GM19193 (cell line): Measurements from ENCODE around the gene ASNS.

Experiments
- POLR2A ChIP-seq: IDR thresholded peaks from 4 replicates; pipeline ENCODE4 v1.6.1; 2011; ENCODE audit not compliant: insufficient read depth, insufficient read length; ENCODE audit errors: extremely low read depth

The ASNS gene, protein sequence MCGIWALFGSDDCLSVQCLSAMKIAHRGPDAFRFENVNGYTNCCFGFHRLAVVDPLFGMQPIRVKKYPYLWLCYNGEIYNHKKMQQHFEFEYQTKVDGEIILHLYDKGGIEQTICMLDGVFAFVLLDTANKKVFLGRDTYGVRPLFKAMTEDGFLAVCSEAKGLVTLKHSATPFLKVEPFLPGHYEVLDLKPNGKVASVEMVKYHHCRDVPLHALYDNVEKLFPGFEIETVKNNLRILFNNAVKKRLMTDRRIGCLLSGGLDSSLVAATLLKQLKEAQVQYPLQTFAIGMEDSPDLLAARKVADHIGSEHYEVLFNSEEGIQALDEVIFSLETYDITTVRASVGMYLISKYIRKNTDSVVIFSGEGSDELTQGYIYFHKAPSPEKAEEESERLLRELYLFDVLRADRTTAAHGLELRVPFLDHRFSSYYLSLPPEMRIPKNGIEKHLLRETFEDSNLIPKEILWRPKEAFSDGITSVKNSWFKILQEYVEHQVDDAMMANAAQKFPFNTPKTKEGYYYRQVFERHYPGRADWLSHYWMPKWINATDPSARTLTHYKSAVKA

DNA sequence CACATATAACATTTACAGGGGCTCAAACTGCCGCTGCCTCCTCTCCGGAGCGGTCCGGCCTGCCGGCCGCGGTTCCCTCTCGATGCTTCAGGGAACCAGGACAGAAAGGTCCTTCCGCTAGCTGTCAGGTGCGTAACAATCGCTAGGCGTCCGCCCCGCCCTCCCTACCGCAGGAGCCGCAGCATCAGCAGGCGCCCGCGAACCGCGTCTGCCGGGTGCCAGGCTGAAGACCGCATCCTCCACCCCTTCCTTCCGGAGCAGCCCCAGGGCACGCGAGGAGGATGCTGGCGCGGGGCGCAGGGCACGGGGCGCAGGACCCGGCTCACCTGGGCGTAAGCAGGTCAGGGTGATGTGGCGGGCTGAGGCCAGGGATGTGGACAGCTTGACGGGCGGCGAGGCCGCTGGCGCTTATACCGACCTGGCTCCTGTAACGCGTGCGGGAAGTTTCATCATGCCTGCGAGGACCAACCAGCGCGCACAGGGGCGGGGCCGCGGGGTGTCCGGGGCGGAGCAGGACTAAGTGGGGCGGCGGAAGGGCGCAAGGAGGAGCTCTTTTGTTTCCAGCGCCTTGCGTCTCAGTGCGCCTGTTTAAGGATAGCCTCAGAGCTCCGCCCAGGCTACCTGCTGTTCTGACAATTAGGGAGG lies at the start of gene ASNS:
Gene ASNS, minus strand, starts transcription at position 384 of the 645 bp plus-strand sequence. CDS start 3,252 bp downstream, outside the sequence.
- peak; percentile 89 for TF ChIP-seq POLR2A

DNA sequence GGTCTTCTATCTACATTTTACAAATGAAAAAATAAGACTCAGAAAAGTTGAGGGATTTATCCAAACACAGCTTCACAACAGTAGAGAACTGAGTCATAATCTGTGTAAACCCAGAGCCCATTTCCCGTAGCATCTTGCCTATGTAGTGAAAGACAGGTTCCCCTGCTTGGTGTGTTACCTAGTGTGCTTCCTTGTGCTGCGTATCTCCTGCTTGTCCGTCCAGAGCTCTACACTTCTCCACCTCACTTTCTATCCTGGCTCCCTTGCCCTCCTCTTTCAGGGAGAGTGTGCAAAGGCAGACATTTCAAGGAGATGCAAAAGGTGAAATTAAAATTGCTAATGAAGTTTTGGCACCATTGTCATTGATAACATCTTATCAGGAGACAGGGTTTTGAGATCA lies 1.4 kb upstream of the ASNS start:
- TF ChIP-seq POLR2A = no peak

DNA sequence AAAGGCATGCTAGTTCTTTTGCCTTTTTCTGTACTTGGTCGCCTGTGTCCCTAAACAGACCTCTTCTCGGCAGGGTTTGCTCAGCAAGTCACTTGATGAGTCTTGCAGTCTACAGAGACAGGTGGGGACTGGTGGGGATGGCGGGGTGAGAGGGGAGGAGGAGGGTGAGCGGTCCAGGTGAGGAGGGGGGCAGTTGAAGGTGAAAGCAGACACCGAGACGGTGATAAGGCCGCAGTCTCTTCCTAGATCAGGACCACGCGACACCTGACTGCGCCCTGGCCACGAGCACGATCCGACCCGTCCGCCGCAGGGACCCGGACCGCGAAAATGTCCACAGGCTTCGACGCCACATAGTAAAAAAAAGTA lies 566 bp downstream of the ASNS start:
- no peak for TF ChIP-seq POLR2A

DNA sequence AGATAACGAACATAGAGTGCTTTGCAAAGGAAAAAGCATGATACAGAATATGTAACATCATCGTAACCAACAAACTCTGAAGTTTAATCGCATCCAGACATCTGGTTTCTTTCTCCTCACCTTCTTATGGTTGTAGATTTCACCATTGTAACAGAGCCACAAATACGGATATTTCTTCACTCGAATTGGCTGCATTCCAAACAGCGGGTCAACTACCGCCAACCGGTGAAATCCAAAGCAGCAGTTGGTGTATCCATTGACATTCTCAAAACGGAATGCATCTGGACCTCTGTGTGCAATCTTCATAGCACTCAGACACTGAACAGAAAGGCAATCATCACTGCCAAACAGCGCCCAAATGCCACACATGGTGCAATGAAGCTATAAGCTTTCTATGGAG lies 3.4 kb downstream of the ASNS start:
- TF ChIP-seq POLR2A = no peak

DNA sequence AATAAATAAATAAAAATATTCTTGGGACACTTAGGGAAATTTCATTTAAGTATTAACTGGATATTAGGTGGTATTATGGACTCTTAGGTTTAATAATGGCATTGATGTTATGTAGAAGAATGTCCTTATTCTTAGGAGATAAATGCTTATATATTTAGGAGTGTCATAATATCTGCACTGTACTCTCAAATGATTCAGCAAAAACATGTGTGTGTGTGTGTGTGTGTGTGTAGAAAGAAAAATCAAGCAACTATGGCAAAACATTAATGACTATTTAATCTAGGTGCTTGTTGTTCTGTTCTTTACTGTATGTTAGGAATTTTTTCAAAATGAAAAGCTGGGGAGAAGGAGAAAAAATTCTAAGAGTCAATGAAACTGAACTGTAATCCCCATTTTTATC lies 3.9 kb downstream of the ASNS start:
- no peak for TF ChIP-seq POLR2A

DNA sequence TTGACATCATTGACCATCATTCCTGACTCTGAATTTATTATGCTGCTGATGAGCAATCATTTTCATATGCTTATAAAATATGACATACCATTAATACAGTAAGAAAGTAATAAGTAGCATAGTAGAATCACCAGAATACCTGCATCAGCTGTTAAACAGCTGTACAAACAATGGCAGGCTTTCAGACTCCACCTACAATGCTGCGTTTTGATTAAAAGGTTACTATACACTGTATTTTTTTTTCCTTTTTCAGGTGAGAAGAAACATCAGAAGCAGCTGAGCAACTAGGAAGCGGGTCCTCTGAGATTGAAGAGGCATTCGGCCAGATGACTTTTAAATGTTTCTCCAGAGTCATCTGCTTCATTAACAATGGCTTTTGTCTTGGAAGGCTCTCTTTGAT lies 7.1 kb downstream of the ASNS start:
- no peak for TF ChIP-seq POLR2A

DNA sequence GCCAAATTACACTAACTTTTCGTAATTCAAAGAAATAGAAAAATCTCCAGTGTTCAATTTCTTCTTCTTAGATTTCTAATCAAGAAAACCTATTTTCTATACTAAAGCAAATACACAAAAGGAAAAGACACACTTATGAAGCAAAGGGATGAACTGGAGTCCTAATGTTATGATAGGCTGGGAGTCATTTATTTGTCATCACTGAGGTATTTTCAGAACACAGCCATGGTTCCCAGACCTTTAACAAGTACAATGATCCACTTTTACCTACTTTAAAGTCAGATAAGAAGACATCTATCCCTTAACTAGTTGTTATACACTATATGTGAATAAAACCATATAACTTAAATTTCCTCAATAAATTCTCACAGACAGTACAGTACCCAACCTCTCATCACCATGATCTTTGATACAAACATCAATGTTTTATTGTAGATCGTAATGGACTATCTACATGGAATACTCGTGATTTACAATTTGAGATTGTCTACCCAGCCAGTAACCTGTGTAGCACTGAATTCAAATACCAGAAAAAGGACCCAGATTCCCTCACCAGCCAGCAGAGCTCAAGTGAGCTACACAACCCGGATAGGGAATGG lies 12.5 kb downstream of the ASNS start:
- no peak for TF ChIP-seq POLR2A

DNA sequence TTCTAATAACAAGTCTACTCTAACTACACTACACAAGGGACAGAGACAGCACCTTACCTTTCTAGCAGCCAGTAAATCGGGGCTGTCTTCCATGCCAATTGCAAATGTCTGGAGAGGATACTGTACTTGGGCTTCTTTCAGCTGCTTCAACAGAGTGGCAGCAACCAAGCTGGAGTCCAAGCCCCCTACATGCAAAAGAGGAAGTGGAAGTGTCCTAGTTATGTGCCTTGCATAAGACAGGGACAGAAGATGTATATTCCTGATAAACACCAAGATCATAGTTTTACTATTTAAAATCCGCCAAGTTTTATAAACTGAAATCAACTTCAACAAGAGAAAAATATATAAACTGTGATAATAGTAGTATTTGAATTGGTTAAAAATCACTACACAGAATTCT lies 14.0 kb downstream of the ASNS start:
- no peak for TF ChIP-seq POLR2A

DNA sequence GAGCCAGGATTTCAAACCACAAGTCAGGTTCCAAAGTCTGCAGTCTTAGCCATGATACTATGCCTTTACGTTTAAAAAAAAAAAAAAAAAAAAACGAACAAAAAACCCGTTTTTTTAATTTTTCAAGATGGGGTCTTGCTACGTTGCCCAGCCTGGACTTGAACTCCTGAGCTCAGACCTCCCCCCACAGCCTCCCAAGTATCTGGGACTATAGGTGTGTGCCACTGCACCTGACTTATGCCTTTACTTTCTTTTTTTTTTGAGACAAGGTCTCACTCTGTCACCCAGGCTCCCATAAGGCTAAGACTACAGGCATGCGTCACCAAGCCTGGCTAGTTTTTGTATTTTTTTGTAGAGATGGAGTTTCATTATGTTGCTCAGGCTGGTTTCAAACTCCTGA lies 14.7 kb downstream of the ASNS start:
- no peak for TF ChIP-seq POLR2A

DNA sequence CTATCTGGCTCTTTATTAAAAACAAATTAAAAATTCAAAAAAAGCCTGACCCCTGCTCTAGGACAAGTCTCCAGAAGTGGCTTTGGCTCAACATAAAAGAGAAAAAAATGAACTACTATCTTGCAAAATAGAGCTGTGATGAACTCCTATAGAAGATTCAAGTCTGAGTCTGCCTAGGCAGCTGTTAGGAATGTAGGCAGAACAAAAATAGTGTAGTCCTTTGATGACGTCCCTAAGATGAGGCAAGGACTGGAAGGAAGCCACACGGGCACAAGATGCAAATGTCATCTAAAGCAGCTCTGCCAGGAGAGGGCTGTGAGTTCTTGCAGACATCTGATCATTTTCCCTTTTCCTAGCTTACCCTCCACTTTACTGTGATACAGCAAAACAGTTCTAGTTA lies 20.5 kb downstream of the ASNS start:
- no peak for TF ChIP-seq POLR2A

DNA sequence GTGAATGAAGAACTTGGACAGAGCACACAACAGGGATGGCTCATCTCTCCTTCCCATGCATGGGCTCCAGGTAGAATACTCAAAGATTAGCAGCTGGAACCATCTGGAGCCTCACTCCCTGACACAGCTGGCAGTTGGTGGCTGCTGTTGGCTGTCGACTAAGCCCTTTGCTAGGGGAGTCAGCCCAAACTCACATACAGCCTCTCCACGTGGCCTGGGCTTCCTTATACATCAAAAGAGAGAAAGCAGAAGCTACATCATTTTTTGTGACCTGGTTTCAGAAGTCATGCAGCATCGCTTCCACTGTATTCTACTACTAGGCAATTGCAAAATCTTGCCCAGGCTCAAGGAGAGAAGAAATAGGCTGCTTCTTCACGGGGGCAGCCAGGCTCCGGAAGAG lies 24.4 kb downstream of the ASNS start:
- TF ChIP-seq POLR2A = no peak

DNA sequence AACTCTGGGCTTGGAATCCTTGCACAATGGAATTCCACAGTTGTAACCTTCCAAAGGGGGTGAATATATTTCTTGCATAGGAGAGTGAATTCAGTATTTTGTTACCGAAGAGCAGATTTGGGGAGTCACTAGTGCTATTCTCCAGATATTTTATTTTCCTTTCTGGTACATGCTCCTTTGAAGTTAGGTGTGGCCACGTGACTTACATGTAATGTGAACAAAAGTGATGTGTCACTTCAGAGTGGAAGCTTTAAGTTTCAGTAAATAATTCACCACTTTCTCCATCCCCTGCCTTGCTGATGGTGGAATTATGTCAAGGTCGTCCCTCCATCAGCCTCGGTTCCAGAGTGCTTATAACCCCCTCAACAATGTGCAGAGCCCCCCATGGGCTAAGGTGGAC lies 25.3 kb downstream of the ASNS start:
- TF ChIP-seq POLR2A = no peak

DNA sequence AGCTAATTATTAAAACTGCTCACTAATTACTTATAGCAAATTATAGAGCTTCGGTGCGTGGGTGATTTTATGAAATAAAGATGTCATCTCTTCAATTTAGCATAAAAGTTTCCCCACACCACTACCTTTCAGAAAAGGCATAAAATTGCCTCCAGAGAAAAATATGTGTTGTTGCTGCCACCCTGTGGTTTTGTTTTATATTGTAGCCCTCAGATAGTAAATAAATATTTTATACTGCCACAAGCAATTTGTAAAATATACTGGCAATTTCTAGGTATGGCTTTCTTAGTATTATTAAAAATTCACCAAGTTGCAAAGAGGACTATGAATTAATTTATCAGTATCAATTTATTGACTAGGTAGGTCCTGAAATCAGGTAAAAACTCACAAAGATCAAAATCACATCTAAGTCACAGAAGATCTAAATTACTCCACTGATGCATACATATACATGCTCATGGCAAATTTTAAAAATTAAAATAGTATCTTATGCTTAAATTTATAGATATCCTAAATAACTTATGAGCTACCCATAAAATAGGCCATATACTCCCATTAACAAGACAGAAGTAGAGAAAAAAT lies 26.5 kb downstream of the ASNS start:
- TF ChIP-seq POLR2A = no peak

DNA sequence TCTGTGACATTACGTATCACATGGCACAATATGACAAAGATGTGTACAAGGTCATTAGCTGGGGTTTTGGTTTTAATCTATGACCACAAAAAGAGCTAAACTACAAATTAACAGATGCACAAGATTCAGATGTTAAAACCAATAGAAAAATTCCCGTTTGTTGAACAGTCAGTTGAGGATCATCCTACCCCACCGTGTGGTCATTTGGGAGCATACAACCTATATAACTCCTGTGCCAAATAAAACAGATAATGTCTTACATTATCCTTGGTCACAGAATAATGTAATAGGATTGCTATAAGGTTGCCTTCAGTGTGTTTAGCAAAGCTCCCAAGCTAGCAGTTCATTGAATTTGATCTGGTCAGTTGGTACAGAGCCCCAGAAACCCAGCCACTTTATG lies 28.2 kb downstream of the ASNS start:
- TF ChIP-seq POLR2A = no peak

DNA sequence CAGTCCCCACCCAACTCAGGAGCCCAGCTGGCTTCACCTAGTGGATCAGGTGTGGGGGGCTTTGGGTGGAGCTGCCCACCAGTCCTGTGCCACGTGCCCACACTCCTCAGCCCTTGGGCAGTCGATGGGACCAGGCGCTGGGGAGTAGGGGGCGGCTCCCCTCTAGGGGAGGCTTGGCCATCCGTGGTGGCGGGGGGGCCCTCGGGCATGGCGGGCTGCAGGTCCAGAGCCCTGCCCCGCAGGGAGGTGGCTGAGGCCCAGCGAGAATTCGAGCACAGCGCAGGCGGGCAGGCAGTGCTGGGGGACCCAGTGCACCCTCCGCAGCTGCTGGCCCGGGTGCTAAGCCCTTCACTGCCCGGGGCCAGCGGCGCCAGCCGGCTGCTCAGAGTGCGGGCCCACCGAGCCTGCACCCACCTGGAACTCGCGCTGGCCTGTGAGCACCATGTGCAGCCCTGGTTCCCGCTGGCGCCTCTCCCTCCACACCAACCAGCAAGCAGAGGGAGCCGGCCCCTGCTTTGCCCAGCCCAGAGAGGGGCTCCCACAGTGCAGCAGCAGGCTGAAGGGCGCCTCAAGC lies 29.3 kb downstream of the ASNS start:
- no peak for TF ChIP-seq POLR2A
